Stimulated activated CD4-positive, alpha-beta T cell treated with anti-CD3 and anti-CD28 coated beads, Interleukin-12 subunit alpha, Interleukin-12 subunit beta, amount 100 ng/mL, for 48 hours (primary cell): ENCODE measurements around the gene OR10V1.

Experiments
- DNase-seq, 3 donors: peaks; one replicate each; pipeline ENCODE4 v3.0.0-alpha.2; 2020; ENCODE audit warnings: low read depth in 2 of 3, low spot score in 1 of 3

The OR10V1 gene

GRCh38 chr11:59668950-59669610, 44.6 kb downstream of the OR10V1 start, which contains the start of gene PATL1:
PATL1 (minus strand) TSS chr11:59669037; CDS start chr11:59668895, 142 bp downstream.
- peak; percentile 95 to 98 (median 97) for DNase-seq

- DNase-seq, result peak; percentile 34 to 69 (median 52)
These were observed 45.3 kb downstream of the OR10V1 start for GRCh38 chr11:59668188-59668949.

- DNase-seq, result no peak
These were observed 45.8 kb downstream of the OR10V1 start for GRCh38 chr11:59667812-59668187.

- no peak for DNase-seq
These were observed 46.7 kb downstream of the OR10V1 start for GRCh38 chr11:59666969-59667368.
